Measurements from ENCODE around the gene ZNF385B. TPM values are rescaled to one million over a fixed set of nuclear protein-coding genes. Genes with fewer than 3 reads are reported as not detected.

Gene ZNF385B
- total RNA-seq, 4 donors from 2014 or later: 0.74 to 4.6 (median 0.82) TPM; not detected in 1

- no peak for TF ChIP-seq CTCF (IDR thresholded peaks at IDR 0.05)
- no peak for DNase-seq (ENCODE audit: low spot score)
Observed at GRCh38 chr2:179856205-179856604, 5.2 kb downstream of the ZNF385B start.

GRCh38 chr2:179855673-179856072, 5.7 kb downstream of the ZNF385B start:
- ATAC-seq (ENCODE audit: low FRiP score) (no peak), DNase-seq (ENCODE audit: low spot score) (no peak)
- no peak for TF ChIP-seq CTCF (IDR thresholded peaks at IDR 0.05)

More at GRCh38 chr2:179856205-179856604, 5.2 kb downstream of the ZNF385B start:
- no peak for ATAC-seq (ENCODE audit: low FRiP score)

GRCh38 chr2:179854891-179855290, 6.5 kb downstream of the ZNF385B start:
- no peak for TF ChIP-seq CTCF (IDR thresholded peaks at IDR 0.05)
- ATAC-seq (ENCODE audit: low FRiP score) (no peak), DNase-seq (ENCODE audit: low spot score) (no peak)

- DNase-seq (ENCODE audit: low spot score): no peak
Observed at GRCh38 chr2:179853108-179853507, 8.3 kb downstream of the ZNF385B start.

GRCh38 chr2:179850188-179850587, 11.2 kb downstream of the ZNF385B start:
- ATAC-seq (ENCODE audit: low FRiP score): no peak
- DNase-seq (ENCODE audit: low spot score): no peak
- no peak for TF ChIP-seq CTCF (IDR thresholded peaks at IDR 0.05)

More at GRCh38 chr2:179853108-179853507, 8.3 kb downstream of the ZNF385B start:
- no peak for ATAC-seq (ENCODE audit: low FRiP score)
- TF ChIP-seq CTCF (IDR thresholded peaks at IDR 0.05): no peak

GRCh38 chr2:179849719-179850118, 11.7 kb downstream of the ZNF385B start:
- no peak for TF ChIP-seq CTCF (IDR thresholded peaks at IDR 0.05)
- DNase-seq (ENCODE audit: low spot score): no peak
- ATAC-seq (ENCODE audit: low FRiP score): no peak

- no peak for TF ChIP-seq CTCF (IDR thresholded peaks at IDR 0.05)
- no peak for DNase-seq (ENCODE audit: low spot score)
- ATAC-seq (ENCODE audit: low FRiP score): no peak
Observed at GRCh38 chr2:179843541-179843940, 17.9 kb downstream of the ZNF385B start.

All from omental fat pad (tissue), 4 donors.